ENCODE measurements around the gene SYNGR3.

The SYNGR3 gene

DNA sequence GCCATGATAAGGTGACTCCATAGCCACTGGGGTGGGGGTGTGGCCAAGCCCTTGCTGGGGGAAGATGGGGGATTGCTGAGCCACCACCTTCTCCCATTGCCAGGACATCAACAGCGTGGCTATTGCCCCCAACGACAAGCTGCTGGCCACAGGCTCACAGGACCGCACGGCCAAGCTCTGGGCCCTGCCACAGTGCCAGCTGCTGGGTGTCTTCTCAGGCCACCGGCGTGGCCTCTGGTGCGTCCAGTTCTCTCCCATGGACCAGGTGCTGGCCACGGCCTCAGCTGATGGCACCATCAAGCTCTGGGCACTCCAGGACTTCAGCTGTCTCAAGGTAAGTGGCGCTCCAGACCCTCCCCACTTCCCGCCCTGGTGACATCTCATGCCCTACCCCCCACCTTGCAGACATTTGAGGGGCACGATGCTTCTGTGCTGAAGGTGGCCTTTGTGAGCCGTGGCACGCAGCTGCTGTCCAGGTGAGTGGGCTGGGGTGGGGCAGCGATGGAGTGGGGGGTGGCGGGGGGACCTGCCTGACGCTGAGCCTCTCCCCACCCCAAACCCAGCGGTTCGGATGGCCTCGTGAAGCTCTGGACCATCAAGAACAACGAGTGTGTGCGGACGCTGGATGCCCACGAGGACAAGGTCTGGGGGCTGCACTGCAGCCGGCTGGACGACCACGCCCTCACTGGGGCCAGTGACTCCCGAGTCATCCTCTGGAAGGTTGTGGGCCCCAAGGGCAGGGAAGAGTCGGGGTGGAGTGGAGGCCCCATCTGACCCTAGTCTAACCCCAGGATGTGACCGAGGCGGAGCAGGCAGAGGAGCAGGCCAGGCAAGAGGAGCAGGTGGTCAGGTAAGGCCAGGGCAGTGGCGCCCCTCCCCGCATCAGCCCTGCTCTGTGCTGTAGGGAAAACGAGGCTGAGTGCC lies 12.6 kb upstream of the SYNGR3 start:
- FAIRE-seq: no peak

DNA sequence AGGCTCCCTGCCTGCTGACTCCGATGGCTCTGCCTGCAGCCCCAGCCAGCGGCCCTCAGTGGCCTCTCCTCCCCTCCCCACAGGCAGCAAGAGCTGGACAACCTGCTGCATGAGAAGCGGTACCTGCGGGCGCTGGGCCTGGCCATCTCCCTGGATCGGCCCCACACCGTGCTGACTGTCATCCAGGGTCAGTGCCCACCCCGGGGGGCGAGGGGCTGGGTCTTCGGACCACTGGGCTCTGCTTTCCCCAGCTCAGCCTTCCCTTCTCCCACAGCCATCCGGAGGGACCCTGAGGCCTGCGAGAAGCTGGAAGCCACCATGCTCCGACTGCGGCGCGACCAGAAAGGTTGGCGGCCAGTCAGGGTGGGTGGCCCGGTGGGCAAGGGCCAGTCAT lies 11.9 kb upstream of the SYNGR3 start:
- FAIRE-seq: no peak

DNA sequence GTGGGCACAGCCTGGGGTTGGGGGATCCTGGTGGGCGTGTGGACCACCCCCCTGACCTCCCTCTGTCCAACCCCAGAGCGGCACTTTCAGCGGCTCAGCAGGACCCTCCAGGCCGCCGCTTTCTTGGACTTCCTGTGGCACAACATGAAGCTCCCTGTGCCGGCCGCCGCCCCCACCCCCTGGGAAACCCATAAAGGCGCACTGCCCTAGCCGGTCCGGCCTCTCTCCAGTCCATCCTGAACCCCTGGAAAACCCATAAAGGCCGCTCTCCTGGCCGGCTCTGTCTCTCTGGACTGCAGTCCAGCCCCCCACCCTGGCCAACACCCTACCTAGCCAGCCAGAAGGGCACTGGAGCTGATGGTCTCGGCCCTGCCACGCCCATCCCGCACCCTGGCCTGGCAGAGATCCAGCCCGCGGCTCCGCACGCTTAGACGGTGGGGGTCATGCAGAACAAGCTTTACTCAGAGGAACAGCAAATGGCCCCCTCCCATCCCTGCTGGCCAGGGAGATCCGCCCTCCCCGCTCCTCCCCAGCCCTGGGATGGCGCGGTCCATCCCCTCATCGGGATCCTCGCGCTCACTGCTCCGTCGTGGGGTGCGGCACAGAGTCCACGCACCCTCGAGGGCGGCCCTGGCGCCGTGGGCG lies 11.2 kb upstream of the SYNGR3 start:
- FAIRE-seq: no peak

DNA sequence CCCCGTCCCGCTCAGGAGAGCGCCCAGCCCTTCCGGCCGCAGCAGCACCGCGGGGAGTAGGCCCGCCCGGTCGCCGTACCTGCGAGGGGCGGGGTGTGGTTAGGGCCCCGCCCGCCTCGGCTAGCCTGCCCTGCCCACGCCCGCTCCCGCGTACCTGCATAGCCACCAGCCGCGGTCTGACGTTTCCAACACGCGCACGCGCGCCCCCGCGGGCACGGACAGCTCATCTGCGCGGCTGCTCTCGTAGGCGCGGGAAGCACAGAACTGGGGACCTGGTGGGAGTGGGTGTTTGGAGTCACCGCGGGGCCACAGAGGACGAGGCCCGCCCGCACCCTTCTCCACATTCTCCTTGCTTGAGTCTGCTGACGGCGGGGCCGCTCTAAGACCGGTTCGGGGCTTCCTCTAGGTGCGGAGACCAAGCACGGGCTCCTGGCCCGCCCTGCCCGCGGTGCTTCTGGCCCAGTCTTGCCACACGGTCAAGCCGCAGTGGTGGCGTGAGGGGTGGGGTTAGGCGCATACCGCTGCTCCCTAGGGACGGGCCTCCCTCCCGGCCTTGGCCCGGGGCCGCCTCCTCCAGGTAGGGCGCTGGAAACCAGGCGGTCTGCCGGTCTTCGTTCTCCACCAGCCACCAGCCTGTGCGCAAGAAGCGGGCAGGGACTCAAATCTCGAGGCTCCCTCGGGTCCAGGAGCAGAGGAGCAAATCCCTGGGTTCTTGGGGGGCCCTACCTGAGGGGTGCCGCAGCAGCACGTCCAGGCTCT lies 10.3 kb upstream of the SYNGR3 start:
- no peak for FAIRE-seq

DNA sequence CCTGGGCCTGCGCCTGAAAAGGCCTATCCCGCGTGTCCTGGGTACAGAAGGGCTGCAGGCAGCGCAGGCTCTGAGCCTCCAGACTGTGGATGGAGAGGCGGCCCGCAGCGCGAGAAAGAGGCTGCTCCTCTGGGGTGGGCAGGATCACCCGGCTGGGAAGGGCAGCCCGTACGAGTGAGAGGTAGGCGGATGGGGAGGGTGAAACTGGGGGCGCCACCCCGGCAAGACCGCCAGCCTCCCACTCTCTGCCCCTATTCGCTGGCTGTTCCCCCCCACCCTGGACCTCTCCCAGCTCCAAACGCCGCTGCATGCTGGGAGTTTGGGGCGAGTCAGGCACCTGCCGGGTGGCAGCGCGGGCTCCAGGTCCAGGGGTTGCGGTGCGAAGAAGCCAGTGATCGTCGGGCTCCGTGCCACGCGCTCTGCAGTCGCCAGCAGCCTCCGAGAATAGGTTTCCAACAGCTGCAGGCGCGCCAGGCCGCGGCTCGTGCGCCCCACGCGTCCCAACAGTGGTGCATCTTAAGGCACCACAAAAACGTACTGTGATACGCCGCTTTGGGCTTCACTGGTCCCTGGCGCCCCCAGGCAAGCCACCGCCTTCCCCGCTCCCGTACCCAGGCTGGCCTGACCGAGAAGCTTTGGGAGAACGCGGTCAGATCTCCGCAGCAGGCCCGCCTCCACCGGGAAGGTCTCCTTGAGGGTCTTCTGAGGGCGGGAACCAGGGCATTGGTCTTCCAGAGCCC lies 9.6 kb upstream of the SYNGR3 start:
- FAIRE-seq: no peak

DNA sequence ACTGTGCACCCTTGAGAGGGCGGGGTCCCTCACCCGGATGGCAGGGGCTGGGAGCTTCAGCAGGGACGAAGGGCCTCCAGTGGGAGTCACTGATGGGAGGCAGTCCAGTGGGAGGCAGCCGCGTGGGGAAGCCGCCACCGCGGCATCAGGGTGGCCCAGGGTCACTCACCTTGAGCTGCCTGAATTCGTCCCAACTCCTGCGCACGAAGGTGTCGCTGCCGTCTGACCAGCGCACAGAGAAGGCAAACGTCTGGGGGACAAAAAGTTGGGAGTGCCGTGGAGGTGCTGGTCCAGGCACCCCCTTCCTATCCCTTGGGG lies 9.0 kb upstream of the SYNGR3 start:
- FAIRE-seq: no peak

DNA sequence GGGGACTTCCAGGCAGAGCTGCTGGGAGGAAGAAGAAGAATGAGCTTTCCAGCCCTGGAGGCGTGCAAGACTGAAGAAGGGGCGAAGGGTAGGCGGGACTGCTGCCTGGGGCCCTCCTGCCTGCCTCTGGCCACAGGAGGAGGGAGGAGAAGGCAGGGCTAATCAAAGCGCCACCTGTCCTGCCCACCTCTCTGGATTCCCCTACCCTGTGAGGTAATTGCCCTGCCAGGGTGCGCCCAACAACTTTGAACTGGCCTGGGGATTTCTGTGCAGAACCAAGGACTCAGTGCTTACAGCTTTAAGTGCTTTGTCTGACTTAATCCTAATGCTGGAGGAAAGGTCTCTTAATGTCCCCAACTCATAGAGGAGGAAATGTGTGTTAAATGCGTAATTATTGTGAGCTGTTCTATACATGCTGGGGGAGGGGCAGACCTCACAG lies 8.4 kb upstream of the SYNGR3 start, which contains the start of gene NOXO1:
NOXO1 (minus strand) TSS at position 72 of the 439 bp plus-strand sequence. CDS start 290 bp downstream, outside the sequence.
- FAIRE-seq: no peak

DNA sequence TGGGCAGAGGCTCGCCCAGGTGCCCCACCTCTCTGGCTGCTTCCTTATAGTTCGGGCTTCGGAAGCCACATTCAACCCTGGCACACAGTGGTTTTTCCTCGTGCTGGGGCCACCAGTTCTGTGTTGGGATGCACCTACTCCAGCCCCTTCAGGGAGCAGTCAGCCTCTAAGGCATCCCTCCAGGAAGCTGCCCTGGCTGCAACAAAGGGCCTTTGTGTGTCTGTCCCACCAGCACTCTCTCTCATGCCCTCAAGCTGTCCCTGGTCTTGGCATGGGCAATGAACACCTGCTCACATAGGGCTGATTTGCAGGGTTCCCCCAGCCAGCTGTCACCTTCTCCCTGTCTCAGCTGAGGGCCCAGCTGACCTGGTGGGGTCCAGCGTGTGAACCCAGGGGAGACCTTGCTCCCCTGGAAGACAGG lies 7.7 kb upstream of the SYNGR3 start:
- FAIRE-seq: no peak

DNA sequence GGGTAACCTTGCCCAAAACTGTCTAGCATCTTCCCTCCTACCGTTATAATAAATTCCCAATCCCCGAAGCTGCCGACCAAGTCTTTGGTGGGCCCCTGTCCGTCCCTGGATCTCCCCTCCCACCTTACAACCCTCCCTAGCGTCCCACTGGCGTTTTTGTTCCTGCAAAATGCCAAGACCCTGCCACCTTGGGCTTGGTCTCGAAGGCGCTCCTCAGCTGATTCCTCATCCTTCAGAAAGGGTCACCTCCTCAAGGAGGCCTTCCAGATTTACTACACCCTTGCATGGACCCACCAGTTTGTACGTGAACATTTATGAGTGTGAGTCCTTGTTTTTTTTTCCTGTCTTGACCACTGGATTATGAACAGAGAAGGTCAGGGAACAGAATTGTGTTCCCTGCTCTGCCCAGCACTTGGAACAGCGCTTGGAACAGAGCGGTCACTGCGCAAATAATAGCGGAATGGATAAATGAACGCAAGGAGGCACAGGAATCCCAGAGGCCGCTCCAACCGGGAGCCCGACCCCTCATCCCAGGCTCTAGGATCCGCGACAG lies 6.7 kb upstream of the SYNGR3 start:
- no peak for FAIRE-seq

DNA sequence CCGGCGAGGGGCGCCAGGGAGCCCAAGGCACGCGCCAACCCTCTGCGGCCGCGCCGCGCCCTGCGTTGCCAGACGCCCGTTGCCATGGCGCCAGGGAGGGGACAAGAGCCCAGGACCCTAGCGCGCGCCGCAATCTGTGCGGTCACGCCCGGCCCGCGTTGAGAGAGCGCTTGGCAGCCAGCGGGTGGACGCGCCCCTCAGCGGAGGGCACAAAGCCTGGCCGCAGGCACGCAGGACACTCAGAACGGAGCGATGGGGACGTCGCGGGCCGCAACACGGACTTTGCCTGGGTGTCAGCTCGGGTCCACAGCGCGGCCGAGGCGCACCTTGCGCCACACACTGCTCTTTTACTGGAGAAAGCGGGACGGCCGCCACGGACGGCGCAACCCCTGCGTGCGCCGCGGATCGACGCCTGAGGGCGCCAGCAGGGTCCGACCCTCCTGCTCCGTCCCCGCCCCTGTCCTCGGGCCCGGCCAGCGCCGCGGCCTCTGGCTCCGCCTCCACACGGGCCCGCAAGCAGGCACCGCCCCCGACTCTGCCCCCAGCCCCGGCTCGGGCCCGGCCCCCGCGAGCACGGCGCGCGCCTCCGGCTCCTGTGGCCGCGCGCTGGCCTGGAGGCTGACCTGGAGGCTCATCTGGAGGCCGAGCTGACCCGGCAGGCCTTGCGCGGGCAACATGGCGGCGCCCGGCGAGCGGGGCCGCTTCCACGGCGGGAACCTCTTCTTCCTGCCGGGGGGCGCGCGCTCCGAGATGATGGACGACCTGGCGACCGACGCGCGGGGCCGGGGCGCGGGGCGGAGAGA lies 6.0 kb upstream of the SYNGR3 start, which contains the start of gene GFER:
GFER (plus strand) TSS at position 650 of the 803 bp plus-strand sequence; CDS start at position 676, 26 bp downstream.
- FAIRE-seq: no peak

DNA sequence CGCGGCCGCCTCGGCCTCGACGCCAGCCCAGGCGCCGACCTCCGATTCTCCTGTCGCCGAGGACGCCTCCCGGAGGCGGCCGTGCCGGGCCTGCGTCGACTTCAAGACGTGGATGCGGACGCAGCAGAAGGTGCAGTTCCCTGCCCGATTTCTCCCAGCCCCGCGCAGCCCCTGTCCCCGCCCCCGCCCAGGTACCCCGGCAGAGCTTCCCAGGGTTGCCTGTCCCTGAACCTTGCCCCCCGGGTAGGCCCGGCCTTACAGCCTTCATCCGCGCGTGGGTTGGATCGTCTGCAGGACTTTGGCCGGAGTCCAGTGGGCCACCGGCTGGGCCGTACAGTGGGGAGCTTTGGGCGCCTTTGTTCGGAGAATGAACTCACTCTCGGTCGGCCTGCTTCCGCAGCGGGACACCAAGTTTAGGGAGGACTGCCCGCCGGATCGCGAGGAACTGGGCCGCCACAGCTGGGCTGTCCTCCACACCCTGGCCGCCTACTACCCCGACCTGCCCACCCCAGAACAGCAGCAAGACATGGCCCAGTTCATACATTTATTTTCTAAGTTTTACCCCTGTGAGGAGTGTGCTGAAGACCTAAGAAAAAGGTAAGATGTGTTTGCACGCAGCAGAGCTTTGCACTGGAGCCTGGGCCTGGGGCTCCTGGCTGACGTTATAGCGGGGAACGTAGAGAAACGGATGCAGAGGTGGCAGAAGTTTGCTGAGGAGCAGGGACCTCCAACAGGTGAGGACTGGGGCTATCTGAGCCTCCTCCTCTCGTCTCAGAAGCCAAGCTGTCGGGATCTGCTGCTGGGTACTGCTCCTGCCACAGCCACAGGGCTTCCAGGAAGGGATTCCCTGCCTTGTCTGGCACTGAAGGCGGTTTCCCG lies 5.2 kb upstream of the SYNGR3 start:
- FAIRE-seq: no peak

DNA sequence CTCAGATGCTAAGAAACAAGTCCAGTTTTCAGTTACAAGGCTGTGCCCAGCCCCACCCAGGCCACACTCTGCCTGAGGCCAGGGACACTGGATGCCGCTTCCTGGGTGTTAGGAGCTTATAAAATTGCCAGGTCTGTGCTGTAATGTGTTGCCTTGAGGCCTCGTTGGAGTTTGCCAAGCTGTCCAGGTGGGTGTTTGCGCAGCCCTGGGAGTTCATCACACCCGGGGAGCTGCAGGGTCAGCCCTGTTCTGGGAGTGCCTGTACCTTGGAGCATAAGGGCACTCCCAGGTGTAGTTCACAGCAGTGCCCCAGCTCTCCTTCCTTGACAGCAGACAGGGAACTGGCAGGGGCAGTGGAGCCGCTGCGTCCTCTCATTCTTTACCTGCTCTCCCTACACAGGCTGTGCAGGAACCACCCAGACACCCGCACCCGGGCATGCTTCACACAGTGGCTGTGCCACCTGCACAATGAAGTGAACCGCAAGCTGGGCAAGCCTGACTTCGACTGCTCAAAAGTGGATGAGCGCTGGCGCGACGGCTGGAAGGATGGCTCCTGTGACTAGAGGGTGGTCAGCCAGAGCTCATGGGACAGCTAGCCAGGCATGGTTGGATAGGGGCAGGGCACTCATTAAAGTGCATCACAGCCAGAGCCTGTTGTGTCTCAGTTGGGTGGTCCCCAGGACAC lies 4.2 kb upstream of the SYNGR3 start:
- no peak for FAIRE-seq

DNA sequence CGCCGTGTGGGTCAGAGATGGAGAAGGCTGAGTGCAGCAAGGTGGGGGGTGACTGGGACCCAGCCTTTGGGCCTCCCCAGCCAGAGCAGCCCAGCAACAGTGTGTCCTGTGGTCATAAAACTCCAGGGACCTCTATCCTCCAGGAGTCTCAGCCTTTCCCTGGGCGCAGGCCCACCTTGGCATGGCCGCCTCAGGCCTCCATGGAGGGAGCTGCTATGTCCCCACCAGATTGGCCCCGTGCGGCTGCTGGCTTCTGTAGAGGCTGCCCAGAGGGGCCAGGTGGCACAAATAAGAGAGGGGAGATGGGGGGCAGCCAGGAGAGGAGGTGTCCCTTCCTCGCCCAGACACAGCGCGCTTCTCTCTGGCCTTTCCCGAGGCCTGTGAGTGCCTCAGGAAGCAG lies 2.6 kb upstream of the SYNGR3 start:
- FAIRE-seq: no peak

DNA sequence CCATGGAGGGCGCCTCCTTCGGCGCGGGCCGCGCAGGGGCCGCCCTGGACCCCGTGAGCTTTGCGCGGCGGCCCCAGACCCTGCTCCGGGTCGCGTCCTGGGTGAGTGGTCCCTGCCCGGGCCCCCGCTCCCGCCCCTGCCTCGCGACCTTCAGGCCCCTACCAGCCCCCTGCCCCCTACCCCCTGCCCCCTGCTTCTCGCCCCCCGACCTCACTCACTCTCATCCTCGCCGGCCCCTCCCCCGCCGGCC lies 256 bp downstream of the SYNGR3 start:
- no peak for FAIRE-seq

DNA sequence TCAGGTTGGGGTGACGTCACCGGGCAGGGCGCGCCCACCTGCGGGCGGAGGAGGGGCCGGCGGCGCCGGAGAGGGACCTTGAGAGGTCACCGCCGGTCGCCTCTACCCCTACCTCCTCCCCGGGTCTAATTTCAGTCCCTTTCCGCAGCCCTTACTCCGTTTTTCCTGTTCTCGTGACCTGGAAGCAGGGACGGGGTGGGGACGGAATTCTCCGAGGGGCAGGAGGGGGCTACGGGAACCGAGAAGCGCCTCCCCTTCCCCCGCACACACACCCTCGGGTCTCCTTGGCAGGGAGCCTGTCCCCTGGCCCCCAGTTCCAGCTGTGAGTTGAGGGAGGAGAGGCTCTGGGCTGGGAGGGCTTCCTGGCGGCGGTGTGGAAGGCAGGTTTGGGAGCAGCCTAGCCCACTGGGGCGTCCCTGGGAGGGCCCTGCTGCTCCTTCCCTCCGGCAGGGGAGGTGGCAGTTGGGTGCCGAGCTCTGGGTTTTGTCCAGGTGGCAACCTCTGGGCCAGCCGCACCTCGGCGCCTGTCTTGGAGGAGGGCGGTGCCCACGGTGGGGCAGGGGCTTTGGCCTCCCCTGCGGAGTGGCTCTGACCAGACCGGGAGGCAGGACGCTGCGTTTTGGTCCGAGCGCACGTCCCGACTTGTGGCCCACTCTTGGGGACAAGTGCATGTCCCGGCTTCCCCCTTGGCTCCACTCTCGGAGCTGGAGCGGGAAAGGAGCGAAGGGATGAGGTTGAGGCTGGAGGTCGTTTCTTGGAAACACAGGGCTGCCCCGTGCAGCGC lies 773 bp downstream of the SYNGR3 start:
- no peak for FAIRE-seq

DNA sequence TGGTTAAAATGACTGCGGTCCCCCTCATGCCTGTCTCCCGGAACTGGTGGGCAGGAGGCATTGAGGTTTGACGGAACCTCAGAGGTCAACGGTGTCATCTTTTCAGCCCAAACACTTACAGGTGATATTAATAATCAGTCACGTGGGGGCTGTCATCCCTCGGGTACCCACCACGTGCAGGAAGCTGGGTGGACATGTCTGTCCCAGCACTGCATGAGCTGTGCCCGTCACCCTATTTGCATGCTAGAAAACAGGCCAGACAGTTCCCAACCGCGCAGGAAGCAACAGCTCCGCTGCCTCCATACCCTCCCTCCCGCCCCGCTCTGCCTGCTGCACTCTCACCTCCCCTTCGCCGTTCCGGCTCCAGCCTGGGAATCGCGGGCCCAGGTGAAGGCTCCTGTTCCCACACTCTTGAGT lies 1.4 kb downstream of the SYNGR3 start:
- no peak for FAIRE-seq

DNA sequence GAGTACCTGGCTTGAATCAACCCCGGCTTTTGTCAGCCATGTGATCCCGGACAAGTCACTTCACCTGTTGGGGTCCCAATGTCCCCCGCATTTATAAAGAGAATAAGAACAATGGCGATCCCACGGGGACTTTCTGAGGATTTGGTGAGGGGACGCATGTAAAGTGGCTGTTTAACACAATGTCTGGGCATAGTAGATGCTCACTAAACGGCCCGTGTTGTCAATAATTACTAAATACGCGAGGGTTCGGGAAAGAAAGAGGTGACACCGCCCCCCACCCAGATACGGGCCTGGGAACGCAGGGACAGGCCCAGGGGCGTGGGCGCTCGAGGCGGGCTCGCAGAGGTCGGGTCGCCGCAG lies 1.8 kb downstream of the SYNGR3 start:
- no peak for FAIRE-seq

DNA sequence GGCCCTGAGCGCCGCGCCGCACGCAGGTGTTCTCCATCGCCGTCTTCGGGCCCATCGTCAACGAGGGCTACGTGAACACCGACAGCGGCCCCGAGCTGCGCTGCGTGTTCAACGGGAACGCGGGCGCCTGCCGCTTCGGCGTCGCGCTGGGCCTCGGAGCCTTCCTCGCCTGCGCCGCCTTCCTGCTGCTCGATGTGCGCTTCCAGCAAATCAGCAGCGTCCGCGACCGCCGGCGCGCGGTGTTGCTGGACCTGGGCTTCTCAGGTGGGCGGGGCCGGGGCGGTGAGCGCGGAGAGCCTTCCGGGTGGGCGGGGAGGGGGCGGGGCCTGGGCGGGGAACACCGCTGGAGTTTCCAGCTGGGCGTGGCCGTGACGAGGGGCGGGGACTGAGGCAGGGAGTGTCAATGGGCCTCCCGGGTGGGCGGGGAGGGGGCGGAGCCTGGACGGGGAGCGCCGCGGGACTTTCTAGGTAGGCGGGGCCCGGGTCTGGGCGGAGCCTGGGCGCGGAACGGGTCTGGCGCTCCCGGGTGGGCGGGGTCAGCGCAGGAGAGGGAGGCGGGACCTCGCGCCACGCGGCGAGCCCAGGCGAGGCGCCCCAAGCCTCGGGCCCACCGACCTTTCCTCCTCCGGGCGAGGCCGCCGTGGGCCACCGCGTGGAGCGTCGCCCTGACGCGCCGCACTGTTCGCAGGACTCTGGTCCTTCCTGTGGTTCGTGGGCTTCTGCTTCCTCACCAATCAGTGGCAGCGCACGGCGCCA lies 2.4 kb downstream of the SYNGR3 start:
- no peak for FAIRE-seq
